GM23338 (cell line): ENCODE data around the gene RPS6KA3. TPM values are rescaled to one million over a fixed set of nuclear protein-coding genes. Genes with fewer than 3 reads are reported as not detected.

ENCODE experiments used
- ATAC-seq: fragments of 200-7000 bp; cut with Tn5 transposase; 3 replicates; pipeline ENCODE4 v1.9.1; 2020
- DNase-seq: peaks from one replicate; pipeline ENCODE4 v3.0.0-alpha.2; 2015; ENCODE audit warnings: low spot score
- H2AFZ ChIP-seq: fragments of 200-600 bp; sonication (generic); 2 replicates; pipeline ENCODE4 v1.8.0; 2016; ENCODE audit warnings: antibody characterized with exemption, mild to moderate bottlenecking, moderate library complexity
- H3F3A ChIP-seq: fragments of 200-600 bp; sonication (generic); replicated peaks from 2 replicates; pipeline ENCODE4 v1.8.0; 2017; ENCODE audit warnings: antibody characterized with exemption, mixed run types, low read depth
- H3K27ac ChIP-seq: fragments of 200-600 bp; sonication (generic); 2 replicates; pipeline ENCODE4 v1.6.1; 2016; ENCODE audit warnings: low read depth
- H3K27me3 ChIP-seq: fragments of 200-600 bp; sonication (generic); 2 replicates; pipeline ENCODE4 v1.8.0; 2016; ENCODE audit warnings: mild to moderate bottlenecking, mixed run types, moderate library complexity; ENCODE audit not compliant: insufficient read depth
- H3K36me3 ChIP-seq: fragments of 200-600 bp; sonication (generic); 2 replicates; pipeline ENCODE4 v1.8.0; 2016; ENCODE audit warnings: mild to moderate bottlenecking; ENCODE audit not compliant: insufficient read depth
- H3K4me1 ChIP-seq: fragments of 200-600 bp; sonication (generic); 2 replicates; pipeline ENCODE4 v1.8.0; 2016; ENCODE audit warnings: mild to moderate bottlenecking, moderate library complexity; ENCODE audit not compliant: insufficient read depth
- H3K4me2 ChIP-seq: fragments of 200-600 bp; sonication (generic); 2 replicates; pipeline ENCODE4 v1.7.1; 2017; ENCODE audit warnings: mixed run types
- H3K4me3 ChIP-seq: fragments of 200-600 bp; sonication (generic); 2 replicates; pipeline ENCODE4 v1.6.1; 2016; ENCODE audit warnings: mixed run types
- H3K79me2 ChIP-seq: fragments of 200-600 bp; sonication (generic); replicated peaks from 2 replicates; pipeline ENCODE4 v1.8.0; 2017; ENCODE audit warnings: mild to moderate bottlenecking; ENCODE audit not compliant: insufficient read depth
- H3K9me2 ChIP-seq: fragments of 200-600 bp; sonication (generic); 2 replicates; pipeline ENCODE4 v1.8.0; 2017; ENCODE audit not compliant: insufficient read depth
- H4K20me1 ChIP-seq: fragments of 200-600 bp; sonication (generic); replicated peaks from 2 replicates; pipeline ENCODE4 v1.8.0; 2017; ENCODE audit warnings: mild to moderate bottlenecking; ENCODE audit not compliant: insufficient read depth
- H3K27ac Mint-ChIP-seq: 2 replicates; pipeline ENCODE4 v1.8.0; 2020; ENCODE audit warnings: inconsistent platforms, mild to moderate bottlenecking, moderate library complexity, mixed read lengths
- H3K27me3 Mint-ChIP-seq: 3 replicates; pipeline ENCODE4 v1.8.0; 2022; ENCODE audit warnings: low read depth, mild to moderate bottlenecking, moderate library complexity, mixed read lengths, inconsistent platforms; ENCODE audit not compliant: insufficient read depth, poor library complexity
- H3K36me3 Mint-ChIP-seq: 3 replicates; pipeline ENCODE4 v1.8.0; 2021; ENCODE audit warnings: low read depth, mild to moderate bottlenecking, inconsistent platforms, moderate library complexity, mixed read lengths
- H3K4me1 Mint-ChIP-seq: 3 replicates; pipeline ENCODE4 v1.8.0; 2020; ENCODE audit warnings: mild to moderate bottlenecking, inconsistent platforms, mixed read lengths
- H3K4me3 Mint-ChIP-seq: 3 replicates; pipeline ENCODE4 v1.8.0; 2021; ENCODE audit warnings: moderate library complexity, mild to moderate bottlenecking, inconsistent platforms, mixed read lengths
- H3K9me3 Mint-ChIP-seq: 3 replicates; pipeline ENCODE4 v1.8.0; 2020; ENCODE audit warnings: moderate library complexity, mild to moderate bottlenecking, inconsistent platforms, mixed read lengths
- CREB1 ChIP-seq: fragments of 250-450 bp; sonication (Bioruptor Pico); IDR thresholded peaks from 2 replicates; pipeline ENCODE4 v1.5.0; 2020; ENCODE audit warnings: low read depth, mild to moderate bottlenecking, moderate library complexity
- EZH2 ChIP-seq: fragments of 200-600 bp; sonication (generic); IDR thresholded peaks from one replicate; pipeline ENCODE4 v1.8.0; 2017; ENCODE audit warnings: antibody characterized with exemption, mild to moderate bottlenecking, low read depth; ENCODE audit not compliant: unreplicated experiment
- EZH2phosphoT487 ChIP-seq: fragments of 200-600 bp; sonication (generic); IDR thresholded peaks from one replicate; pipeline ENCODE4 v1.8.1; 2018; ENCODE audit warnings: antibody characterized with exemption; ENCODE audit not compliant: unreplicated experiment
- JUNB ChIP-seq: IDR thresholded peaks from one replicate; pipeline ENCODE4 v1.6.1; 2016; ENCODE audit warnings: antibody characterized with exemption; ENCODE audit not compliant: unreplicated experiment
- REST ChIP-seq: IDR thresholded peaks from one replicate; pipeline ENCODE4 v1.6.1; 2018; ENCODE audit warnings: antibody characterized with exemption; ENCODE audit not compliant: unreplicated experiment
- STAT1 ChIP-seq: IDR thresholded peaks from one replicate; pipeline ENCODE4 v1.6.1; 2016; ENCODE audit warnings: antibody characterized with exemption; ENCODE audit not compliant: unreplicated experiment
- ZNF114 ChIP-seq: fragments of 250-450 bp; sonication (Bioruptor Pico); IDR thresholded peaks from 2 replicates; pipeline ENCODE4 v1.5.0; 2020; ENCODE audit warnings: mild to moderate bottlenecking, moderate library complexity
- ZNF462 ChIP-seq: fragments of 250-450 bp; sonication (Bioruptor Pico); IDR thresholded peaks from 2 replicates; pipeline ENCODE4 v1.5.0; 2020; ENCODE audit warnings: mild to moderate bottlenecking, moderate library complexity
- polyA plus RNA-seq: library from polyadenylated mRNA; unstranded; fragments of >200 nt; fragmentation: Nextera tagmentation; extraction: Ambion mirVana; gene quantifications from 2 replicates; pipeline ENCODE4 v1.2.1, GENCODE V29; 2016
- total RNA-seq: library from RNA; depleted of rRNA; stranded (reverse); fragments of >200 nt; shearing (Covaris generic); gene quantifications from 2 replicates; pipeline ENCODE4 v1.2.3, GENCODE V29; 2014

Gene RPS6KA3
- total and polyA plus RNA-seq, 2 experiments from 2014 or later = 3.2 to 12.2 TPM

- no peak for TF ChIP-seq ZNF462 (CRISPR knock-in tag)
- TF ChIP-seq ZNF114 (CRISPR knock-in tag) = no peak
- no peak for TF ChIP-seq JUNB
- TF ChIP-seq STAT1 = no peak
Observed at GRCh38 chrX:20130357-20130756, 136.4 kb downstream of the RPS6KA3 start (continued).

GRCh38 chrX:20129547-20129946, 137.2 kb downstream of the RPS6KA3 start:
- no peaks in the 10 kb centered on the region for H3K9me3 Mint-ChIP-seq
- ATAC-seq = no peak
- TF ChIP-seq REST = no peak
- no peak for TF ChIP-seq EZH2phosphoT487
- TF ChIP-seq CREB1 (CRISPR knock-in tag) = no peak
- TF ChIP-seq STAT1 = no peak
- TF ChIP-seq EZH2 = no peak
- no peaks in the 10 kb centered on the region for H3K4me1 Mint-ChIP-seq
- H3K27me3 ChIP-seq = no peaks in the 10 kb centered on the region
- no peak overlapping the region for H3K4me2 ChIP-seq
- H3K4me1 ChIP-seq = no peaks in the 10 kb centered on the region
- H2AFZ ChIP-seq = no peak overlapping the region
- no peaks in the 10 kb centered on the region for H3K27me3 Mint-ChIP-seq
- no peak for DNase-seq
- no peak overlapping the region for H3K4me3 ChIP-seq
- H3K79me2 ChIP-seq = no peaks in the 10 kb centered on the region
- H3K36me3 ChIP-seq = peaks cover 27% of the 10 kb centered on the region; the same call in 1 of the 2 replicates
- no peak overlapping the region for H3K4me3 Mint-ChIP-seq
- no peak overlapping the region for H3K27ac Mint-ChIP-seq
- no peak overlapping the region for H3K27ac ChIP-seq
- peaks cover 42% of the 10 kb centered on the region for H3K36me3 Mint-ChIP-seq
- H3F3A ChIP-seq = no peaks in the 10 kb centered on the region
- H4K20me1 ChIP-seq = no peaks in the 10 kb centered on the region; the same call in none of the 2 replicates
- no peaks in the 10 kb centered on the region for H3K9me2 ChIP-seq
